Measurements from ENCODE around the gene ERCC1.
"Not testable (repeated sequence)": the region's sequence is repeated elsewhere in the genome, so short reads cannot be mapped to it uniquely, and the experiment has no call there.

The ERCC1 gene

DNA sequence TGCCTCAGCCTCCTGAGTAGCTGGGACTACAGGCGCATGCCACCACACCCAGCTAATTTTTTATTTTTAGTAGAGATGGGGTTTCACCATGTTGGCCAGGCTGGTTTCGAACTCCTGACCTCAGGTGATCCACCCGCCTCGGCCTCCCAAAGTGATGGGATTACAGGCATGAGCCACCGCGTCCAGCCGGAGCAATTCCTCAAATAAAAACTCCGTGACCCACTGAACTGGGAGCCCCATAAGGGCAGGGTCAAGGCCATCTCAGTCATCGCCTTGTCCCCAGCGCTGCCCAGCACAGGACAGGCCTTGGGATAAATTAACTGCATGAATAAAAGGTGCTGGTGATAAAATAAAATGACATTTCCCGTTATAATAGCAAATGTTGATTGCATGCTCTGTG lies 6.2 kb upstream of the ERCC1 start:
- not testable (repeated sequence) for DNase-seq (ENCODE audit: low read depth, low spot score)

DNA sequence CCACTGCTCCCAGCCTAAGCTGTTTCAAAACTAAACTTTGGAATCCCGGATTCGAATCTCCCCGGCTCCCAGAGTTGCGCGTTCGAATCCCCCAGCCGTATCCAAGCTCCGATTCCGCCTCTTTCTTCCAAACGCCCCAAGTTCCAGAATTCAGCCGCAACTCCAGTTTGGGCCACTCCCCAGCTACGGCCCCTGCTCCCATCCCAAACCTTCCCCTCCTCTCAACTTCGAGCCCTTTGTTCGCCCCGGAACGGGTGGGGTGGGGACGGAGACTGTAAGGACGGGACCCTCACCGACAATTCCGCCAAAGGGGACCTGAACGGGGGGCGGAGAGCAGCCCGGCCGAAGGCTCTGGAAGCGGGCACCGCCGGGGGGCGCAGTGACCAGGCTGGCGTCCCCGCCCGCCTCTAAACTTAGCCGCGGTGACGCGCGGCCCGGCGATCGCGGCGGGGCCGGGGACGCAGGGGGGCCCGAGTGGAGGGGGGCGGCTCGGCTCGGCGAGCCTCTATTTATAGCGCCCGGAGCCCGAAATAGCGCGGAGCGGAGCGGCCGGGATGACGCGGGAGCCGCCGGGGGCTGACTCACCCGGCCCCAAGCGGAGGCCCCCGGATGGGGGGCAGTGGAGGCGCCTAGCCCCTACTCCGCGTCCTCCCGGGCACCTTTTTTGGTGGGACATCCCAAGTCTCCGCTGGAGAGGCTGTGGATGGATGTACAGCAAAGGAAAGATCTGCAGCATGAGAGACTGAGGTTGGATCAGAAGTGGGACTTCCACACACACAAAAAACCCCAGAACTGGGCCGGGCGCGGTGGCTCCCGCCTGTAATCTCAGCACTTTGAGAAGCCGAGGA lies 4.9 kb upstream of the ERCC1 start:
- DNase-seq (ENCODE audit: low read depth, low spot score) = no peak

DNA sequence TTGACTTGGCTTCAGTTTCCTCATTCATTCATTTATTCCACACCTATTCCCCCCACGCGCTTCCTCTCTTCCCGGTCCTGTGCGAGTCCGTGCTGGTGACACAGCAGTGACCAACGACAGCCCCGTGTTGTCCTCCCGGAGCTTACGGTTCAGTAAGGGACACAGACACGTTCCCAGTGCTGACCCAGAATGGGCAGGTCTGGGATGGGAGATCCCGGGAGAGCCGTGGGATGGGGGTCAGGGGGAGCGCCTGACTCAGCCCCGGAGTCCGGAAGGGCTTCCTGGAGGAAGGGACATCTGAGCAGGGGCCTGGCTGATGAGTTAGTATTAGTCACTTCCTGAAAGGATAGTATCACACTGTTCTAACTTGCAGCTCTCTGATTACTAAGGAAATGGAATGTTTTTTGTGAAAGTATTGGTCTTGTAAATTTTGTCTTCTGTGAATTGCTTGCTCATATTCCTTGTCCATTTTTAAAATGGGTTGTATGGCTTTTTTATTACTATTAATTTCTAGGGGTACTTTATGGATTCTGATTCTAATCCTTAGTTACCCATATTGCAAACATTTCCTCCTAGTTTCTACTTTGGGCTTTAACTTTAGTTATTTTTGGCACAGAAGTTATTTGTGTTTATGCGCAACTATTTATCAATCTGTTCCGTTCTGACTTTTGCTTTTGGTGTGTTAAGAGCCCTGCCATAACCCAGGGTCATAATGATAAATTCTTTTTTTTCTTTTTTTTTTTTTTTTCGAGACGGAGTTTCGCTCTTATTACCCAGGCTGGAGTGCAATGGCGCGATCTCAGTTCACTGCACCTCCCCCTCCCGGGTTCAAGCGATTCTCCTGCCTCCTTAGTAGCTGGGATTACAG lies 708 bp upstream of the ERCC1 start:
- DNase-seq (ENCODE audit: low read depth, low spot score) = no peak

DNA sequence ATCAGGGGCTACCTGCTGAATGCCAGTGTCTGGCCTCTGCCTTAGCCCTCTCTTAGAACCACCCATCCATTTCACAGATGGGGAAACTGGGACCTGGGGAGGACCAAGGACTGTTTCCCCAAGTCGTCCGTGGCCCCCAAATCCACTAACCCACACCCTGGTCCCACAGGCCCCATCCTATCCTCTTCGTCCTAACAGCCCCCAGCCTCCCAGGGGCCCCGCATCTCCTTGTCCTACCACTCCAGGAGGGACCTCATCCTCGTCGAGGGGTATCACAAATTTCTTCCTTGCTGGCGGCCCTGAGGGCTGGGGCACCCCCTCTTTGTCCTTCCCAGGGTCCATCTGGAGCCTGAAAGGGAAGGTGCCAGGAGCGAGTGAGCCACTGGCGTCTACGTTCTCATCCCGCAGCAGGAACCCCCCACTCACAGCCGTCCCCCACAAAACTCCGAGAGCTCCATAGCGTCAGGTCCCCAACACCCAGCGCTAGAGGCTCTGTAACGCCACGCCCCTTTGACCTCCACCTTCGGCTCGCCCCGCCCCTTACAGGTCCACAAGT lies 606 bp downstream of the ERCC1 start:
- peak; percentile 64 for DNase-seq (ENCODE audit: low read depth, low spot score)

DNA sequence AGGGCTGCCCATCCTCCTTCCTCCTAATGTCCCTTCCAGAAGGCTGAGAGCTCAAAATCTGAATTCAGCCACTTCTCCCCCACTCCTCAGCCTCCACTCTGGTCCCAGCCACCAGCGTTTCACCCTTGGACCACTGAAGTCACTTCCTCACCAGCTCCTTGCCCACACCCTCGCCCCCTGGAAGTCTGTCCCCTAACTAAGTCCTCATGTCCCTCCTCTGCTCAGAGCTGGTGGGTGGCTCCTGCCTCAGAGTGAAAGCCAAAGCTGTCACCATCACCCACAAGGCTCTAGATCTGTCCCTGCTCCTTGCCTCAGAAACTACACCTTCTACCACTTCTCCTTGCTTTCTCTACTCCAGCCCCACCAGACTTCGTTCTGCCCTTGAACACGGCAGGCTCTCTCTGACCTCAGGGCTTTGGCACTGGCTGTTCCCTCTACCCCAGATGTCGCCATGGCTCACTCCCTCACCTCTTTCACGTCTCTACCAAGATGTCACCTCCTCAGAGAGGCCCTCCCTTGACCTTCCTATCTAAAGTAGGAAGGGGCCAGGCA lies 1.7 kb downstream of the ERCC1 start:
- DNase-seq (ENCODE audit: low read depth, low spot score) = no peak

DNA sequence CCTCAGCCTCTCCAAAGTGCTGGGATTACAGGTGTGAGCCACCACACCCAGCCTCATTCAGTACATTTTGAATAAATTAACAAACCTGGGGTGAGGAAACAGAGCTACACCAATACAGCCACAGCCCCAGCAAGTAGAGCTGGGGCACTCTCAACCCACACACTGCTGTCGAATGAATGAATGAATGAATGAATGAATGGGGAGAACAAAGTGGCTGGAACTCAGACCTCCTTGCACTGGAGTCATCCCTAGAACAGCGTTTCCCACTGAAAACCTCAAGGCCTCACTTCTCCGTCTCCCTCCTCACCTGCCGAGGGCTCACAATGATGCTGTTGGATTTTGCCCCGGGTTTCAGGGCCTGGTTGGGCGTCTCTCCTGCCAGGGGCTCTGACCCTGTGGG lies 2.8 kb downstream of the ERCC1 start:
- DNase-seq (ENCODE audit: low read depth, low spot score) = no peak

DNA sequence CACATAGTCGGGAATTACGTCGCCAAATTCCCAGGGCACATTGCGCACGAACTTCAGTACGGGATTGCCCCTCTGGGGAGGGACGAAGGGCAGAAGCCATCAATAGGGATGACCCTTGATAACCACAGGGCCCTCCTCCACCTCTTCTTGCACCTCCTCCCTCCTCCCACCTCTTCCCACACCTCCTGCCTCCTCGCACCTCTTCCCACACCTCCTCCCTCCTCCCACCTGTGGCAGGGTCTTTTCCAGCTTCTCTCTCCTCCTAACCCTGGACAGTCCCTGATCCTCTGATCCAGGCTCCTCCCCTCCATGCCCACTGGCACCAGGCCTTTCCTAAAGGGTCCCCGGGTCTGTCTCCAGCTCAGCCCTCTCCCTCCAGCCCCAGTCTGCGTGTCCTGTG lies 3.4 kb downstream of the ERCC1 start:
- DNase-seq (ENCODE audit: low read depth, low spot score) = no peak

DNA sequence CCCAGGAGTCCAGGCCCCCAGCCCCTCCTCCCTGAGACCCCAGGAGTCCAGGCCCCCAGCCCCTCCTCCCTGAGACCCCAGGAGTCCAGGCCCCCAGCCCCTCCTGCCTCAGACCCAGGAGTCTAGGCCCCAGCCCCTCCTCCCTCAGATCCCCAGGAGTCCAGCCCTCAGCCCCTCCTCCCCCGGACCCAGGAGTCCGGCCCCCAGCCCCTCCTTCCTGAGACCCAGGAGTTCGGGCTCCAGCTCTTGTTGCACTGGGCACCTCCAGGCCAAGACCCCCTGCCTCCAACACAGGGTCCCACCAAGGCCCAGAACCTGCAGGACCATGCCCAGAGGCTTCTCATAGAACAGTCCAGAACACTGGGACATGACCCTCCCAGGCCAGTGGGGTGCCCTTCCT lies 3.8 kb downstream of the ERCC1 start:
- no peak for DNase-seq (ENCODE audit: low read depth, low spot score)

DNA sequence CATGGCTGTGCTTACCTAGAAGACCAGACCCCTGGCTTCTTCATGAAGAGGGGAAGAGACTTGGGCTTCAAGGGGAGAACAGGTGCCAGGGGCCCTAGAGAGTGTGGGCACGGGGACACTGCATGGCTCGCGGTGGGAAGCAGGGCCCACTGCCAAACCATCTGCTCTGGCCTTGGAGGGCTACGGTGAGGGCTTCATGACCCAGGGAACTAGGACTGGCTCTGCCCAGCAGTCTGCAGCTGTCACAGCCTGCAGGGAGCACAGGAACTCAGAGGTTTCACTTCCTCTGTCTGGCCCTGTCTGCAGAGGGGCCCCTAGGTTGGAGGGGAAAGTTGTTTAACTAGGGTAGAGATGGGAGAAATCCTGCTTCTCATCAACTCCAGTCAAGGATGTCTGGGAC lies 4.3 kb downstream of the ERCC1 start:
- no peak for DNase-seq (ENCODE audit: low read depth, low spot score)

DNA sequence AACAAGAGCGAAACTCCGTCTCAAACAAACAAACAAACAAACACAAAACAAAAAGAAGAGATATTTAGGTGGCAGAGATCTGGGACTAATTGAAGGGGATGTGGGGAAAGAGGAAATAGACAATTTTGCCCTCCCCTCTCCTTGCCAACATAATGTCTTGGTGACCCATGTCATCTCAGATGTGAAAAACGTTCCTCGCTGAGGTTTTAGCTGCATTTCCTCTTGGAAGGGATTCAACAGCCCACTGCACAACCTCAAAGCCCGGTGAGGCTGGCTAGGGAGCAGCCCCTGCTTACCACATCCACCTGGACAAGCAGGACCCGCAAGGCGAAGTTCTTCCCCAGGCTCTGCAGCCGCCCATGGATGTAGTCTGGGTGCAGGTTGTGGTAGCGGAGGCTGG lies 4.9 kb downstream of the ERCC1 start:
- no peak for DNase-seq (ENCODE audit: low read depth, low spot score)

DNA sequence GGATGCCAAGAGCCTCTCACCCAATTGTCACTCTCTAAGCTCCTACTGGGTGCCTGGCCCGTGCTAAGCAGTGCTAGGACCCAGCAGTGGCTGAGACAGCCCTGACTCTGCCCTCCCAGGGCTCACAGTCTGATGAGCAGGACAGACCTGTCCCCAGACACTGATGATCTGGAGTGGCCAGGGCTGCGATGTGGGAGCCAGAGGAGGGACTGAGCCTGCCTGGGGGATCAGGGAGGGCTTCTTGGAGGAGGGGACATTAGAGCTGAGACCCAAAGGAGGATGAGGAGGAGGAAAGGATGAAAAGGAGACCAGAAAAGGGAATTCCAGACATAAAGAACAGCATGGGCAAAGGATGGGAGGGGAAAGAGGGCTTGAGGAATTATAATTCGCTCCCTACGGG lies 6.6 kb downstream of the ERCC1 start:
- DNase-seq (ENCODE audit: low read depth, low spot score) = no peak

DNA sequence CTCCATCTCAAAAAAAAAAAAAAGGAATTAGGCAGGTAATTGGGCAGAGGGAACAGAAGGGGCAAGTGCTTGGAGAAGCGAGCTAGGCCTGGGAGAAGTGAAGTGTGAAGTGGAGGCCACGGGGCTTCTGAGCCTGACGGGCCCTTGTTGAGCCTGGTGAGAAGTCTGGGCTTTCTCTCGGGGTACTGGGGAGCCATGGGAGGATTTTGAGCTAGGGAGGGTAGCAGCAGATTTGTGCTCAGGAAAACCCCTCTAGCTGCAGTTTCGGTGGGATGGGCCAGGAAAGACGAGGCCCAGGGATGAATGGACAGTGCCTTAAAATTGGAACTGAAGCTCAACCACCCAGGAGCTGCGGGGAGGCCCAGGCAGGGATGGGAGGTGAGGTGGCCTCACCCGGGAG lies 9.2 kb downstream of the ERCC1 start:
- DNase-seq (ENCODE audit: low read depth, low spot score) = no peak

DNA sequence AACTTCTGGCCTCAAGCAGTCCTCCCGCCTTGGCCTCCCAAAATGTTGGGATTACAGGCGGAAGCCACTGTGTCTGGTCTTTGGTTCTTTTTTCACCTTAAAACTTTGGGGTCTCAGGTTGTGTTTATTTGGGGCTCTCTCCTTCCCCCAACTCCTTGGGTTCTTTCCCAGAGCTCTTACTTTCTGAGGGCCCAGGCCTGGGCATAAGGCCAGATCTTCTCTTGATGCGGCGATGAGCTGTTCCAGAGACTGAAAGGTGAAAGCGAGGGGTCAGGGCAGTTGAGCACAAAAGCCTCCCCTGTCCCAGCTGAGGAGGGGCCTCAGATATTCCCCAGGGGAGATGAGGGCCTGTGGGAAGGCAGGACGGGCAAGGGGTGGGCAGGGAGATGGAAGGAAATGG lies 10.2 kb downstream of the ERCC1 start:
- DNase-seq (ENCODE audit: low read depth, low spot score) = no peak

DNA sequence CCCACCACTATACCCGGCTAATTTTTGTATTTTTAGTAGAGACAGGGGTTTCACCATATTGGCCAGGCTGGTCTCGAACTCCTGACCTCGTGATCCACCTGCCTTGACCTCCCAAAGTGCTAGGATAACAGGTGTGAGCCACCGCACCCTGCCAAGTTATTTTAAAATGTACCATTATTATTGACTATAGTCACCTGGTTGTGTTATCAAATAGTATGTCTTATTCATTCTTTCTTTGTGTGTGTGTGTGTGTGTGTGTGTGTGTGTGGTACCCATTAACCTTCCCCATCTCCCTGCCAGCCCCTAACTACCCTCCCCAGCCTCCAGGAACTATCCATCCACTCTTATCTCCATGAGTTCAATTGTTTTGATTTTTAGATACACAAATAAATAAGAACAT lies 13.4 kb downstream of the ERCC1 start:
- DNase-seq (ENCODE audit: low read depth, low spot score) = not testable (repeated sequence)

DNA sequence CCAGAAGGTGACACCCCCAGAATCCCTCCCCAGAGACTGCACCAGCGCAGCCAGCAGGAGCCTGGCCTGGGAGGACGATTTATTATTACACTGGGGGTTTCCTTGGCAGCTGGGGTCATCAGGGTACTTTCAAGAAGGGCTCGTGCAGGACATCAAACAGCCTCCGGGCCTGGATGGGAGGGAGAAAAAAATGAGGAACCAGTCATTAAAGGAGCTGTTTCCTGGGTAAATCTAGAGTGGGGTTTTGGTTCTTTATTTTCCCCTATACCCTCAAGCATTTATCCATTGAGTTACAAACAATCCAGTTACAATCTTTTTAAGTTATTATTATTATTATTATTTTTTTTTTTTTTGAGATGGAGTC lies 14.2 kb downstream of the ERCC1 start:
- no peak for DNase-seq (ENCODE audit: low read depth, low spot score)

DNA sequence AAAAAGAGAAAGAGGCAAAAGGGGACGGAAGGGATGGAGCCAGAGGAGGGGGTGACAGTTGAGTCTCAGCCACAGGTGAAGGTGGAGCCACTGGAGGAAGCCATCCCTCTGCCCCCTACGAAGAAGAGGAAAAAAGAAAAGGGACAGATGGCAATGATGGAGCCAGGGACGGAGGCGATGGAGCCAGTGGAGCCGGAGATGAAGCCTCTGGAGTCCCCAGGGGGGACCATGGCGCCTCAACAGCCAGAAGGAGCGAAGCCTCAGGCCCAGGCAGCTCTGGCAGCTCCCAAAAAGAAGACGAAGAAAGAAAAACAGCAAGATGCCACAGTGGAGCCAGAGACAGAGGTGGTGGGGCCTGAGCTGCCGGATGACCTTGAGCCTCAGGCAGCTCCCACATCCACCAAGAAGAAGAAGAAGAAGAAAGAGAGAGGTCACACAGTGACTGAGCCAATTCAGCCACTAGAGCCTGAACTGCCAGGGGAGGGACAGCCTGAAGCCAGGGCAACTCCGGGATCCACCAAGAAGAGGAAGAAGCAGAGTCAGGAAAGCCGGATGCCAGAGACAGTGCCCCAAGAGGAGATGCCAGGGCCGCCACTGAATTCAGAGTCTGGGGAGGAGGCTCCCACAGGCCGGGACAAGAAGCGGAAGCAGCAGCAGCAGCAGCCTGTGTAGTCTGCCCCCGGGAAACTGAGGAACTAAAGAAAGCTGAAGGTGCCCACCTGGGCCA lies 14.7 kb downstream of the ERCC1 start:
- DNase-seq (ENCODE audit: low read depth, low spot score) = no peak

DNA sequence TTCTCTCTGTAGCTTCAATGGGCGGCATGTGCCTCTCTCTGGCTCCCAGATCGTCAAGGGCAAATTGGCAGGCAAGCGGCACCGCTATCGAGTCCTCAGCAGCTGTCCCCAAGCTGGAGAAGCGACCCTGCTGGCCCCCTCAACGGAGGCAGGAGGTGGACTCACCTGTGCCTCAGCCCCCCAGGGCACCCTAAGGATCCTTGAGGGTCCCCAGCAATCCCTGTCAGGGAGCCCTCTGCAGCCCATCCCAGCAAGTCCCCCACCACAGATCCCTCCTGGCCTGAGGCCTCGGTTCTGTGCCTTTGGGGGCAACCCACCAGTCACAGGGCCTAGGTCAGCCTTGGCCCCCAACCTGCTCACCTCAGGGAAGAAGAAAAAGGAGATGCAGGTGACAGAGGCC lies 15.6 kb downstream of the ERCC1 start:
- no peak for DNase-seq (ENCODE audit: low read depth, low spot score)

DNA sequence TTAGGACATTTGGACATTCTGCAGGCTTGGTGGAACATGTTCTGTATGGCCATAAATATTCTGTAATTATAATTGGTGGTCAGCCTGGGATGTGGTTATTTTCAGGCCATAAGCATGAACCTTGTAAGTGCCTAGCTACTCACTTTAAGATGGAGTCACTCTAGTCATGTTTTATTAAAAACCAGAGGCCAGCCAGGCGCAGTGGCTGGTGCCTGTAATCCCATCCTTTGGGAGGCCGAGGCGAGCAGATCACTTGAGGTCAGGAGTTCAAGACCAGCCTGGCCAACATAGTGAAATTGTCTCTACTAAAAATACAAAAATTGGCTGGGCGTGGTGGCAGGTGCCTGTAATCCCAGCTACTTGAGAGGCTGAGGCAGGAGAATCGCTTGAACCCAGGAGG lies 16.1 kb downstream of the ERCC1 start:
- not testable (repeated sequence) for DNase-seq (ENCODE audit: low read depth, low spot score)

DNA sequence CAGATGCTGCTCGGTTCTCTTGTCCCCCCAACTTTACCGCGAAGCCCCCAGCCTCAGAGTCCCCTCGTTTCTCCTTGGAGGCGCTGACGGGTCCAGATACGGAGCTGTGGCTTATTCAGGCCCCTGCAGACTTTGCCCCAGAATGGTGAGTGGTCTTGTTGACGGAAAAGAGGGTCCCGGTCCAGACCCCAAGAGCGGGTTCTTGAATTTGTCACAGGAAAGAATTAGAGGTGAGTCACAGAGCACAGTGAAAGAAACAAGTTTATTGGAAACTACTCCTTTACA lies 16.7 kb downstream of the ERCC1 start:
- no peak for DNase-seq (ENCODE audit: low read depth, low spot score)

DNA sequence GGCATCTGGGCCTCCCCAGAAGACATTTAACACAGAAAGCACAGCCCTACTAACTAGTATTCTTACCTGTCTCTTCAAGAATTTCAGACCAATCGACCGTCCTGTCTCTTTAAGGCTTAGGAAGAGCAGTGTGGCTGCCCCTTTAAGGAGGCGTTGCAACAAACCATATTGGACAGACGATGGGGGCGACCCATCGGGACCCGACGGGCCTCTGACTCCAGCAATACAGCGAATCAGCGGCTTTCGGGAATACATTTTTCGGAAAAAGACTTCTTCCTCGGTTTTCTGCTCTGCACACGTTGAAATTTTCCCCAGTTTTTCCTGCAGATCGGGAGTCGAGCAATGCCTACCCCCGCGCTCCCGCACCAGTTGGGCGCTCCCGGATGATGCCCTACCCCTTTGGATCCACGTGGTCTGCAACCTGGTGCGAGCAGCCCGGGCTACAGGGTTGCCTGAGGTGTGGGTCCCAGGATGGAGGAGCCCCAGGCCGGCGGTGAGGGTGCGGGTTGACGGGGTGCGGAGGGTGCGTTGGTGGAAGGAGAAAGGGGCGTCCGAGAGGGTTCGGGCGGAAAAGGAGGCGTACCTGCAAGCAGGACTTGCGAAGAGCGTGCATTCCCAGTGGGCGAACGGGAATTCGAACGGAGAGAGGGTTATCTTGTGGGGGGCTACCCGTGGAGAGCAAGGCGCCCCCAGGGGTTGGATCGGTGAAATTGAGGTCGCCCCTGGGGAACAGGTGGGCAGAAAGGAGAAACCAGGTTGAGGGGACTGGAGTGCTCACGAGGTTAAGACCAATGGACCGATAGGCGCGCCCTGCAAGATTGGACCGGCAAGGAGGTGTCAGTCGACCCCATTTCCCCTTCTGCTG lies 17.3 kb downstream of the ERCC1 start, which contains the start of gene POLR1G:
TSS of gene POLR1G (plus strand) at position 419 of the 865 bp plus-strand sequence. CDS start at position 472, 53 bp downstream.
- DNase-seq (ENCODE audit: low read depth, low spot score) = peak; percentile 61
